SH-SY5Y (cell line): Measurements from ENCODE around the gene RTN3.

Source experiments
- GATA2 ChIP-seq: IDR thresholded peaks from 2 replicates; pipeline ENCODE4 v1.6.1; 2011; ENCODE audit warnings: mild to moderate bottlenecking, low read depth, low read length
- GATA3 ChIP-seq: IDR thresholded peaks from 2 replicates; pipeline ENCODE4 v1.6.1; 2011; ENCODE audit warnings: low read depth, mild to moderate bottlenecking, low read length, moderate library complexity

GRCh38 chr11:63652671-63653070 is 28.6 kb upstream of the RTN3 start:
- TF ChIP-seq GATA2 = no peak
- no peak for TF ChIP-seq GATA3
